Measurements from ENCODE around the gene CDH4.
"Not testable (repeated sequence)": the region's sequence is repeated elsewhere in the genome, so short reads cannot be mapped to it uniquely, and the experiment has no call there.

DNA sequence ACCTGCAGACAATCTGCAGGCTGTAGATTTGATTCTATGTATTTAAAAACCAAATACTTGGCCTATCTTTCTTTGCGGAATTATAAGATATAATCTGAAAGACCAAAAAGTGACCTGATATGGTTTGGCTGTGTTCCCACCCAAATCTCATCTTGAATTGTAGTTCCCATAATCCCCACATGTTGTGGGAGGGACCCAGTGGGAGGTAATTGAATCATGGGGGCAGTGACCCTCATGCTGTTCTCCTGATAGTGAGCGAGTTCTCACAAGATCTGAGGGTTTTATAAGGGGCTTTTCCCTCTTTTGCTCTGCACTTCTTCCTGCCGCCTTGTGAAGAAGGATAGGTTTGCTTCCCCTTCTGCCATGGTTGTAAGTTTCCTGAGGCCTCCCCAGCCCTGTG lies 201.6 kb downstream of the CDH4 start:
- TF ChIP-seq, protein P1, sequence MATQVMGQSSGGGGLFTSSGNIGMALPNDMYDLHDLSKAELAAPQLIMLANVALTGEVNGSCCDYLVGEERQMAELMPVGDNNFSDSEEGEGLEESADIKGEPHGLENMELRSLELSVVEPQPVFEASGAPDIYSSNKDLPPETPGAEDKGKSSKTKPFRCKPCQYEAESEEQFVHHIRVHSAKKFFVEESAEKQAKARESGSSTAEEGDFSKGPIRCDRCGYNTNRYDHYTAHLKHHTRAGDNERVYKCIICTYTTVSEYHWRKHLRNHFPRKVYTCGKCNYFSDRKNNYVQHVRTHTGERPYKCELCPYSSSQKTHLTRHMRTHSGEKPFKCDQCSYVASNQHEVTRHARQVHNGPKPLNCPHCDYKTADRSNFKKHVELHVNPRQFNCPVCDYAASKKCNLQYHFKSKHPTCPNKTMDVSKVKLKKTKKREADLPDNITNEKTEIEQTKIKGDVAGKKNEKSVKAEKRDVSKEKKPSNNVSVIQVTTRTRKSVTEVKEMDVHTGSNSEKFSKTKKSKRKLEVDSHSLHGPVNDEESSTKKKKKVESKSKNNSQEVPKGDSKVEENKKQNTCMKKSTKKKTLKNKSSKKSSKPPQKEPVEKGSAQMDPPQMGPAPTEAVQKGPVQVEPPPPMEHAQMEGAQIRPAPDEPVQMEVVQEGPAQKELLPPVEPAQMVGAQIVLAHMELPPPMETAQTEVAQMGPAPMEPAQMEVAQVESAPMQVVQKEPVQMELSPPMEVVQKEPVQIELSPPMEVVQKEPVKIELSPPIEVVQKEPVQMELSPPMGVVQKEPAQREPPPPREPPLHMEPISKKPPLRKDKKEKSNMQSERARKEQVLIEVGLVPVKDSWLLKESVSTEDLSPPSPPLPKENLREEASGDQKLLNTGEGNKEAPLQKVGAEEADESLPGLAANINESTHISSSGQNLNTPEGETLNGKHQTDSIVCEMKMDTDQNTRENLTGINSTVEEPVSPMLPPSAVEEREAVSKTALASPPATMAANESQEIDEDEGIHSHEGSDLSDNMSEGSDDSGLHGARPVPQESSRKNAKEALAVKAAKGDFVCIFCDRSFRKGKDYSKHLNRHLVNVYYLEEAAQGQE (tag by site-specific recombination; IDR thresholded peaks at IDR 0.05), result not testable (repeated sequence)
- not testable (repeated sequence) for TF ChIP-seq ZNF549 (tag by site-specific recombination; IDR thresholded peaks at IDR 0.05); ZNF23 (tag by site-specific recombination; IDR thresholded peaks at IDR 0.05; ENCODE audit: borderline replicate concordance); ZNF10 (tag by site-specific recombination; IDR thresholded peaks at IDR 0.05)
- TF ChIP-seq, protein P2, sequence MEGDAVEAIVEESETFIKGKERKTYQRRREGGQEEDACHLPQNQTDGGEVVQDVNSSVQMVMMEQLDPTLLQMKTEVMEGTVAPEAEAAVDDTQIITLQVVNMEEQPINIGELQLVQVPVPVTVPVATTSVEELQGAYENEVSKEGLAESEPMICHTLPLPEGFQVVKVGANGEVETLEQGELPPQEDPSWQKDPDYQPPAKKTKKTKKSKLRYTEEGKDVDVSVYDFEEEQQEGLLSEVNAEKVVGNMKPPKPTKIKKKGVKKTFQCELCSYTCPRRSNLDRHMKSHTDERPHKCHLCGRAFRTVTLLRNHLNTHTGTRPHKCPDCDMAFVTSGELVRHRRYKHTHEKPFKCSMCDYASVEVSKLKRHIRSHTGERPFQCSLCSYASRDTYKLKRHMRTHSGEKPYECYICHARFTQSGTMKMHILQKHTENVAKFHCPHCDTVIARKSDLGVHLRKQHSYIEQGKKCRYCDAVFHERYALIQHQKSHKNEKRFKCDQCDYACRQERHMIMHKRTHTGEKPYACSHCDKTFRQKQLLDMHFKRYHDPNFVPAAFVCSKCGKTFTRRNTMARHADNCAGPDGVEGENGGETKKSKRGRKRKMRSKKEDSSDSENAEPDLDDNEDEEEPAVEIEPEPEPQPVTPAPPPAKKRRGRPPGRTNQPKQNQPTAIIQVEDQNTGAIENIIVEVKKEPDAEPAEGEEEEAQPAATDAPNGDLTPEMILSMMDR (tag by site-specific recombination; IDR thresholded peaks at IDR 0.05), result not testable (repeated sequence)
